ENCODE data around the gene NSA2. TPM values are rescaled to one million over a fixed set of nuclear protein-coding genes. Genes with fewer than 3 reads are reported as not detected.

Gene NSA2
- total RNA-seq, 2 experiments from 2014 or later, result 129 to 142 TPM

DNA sequence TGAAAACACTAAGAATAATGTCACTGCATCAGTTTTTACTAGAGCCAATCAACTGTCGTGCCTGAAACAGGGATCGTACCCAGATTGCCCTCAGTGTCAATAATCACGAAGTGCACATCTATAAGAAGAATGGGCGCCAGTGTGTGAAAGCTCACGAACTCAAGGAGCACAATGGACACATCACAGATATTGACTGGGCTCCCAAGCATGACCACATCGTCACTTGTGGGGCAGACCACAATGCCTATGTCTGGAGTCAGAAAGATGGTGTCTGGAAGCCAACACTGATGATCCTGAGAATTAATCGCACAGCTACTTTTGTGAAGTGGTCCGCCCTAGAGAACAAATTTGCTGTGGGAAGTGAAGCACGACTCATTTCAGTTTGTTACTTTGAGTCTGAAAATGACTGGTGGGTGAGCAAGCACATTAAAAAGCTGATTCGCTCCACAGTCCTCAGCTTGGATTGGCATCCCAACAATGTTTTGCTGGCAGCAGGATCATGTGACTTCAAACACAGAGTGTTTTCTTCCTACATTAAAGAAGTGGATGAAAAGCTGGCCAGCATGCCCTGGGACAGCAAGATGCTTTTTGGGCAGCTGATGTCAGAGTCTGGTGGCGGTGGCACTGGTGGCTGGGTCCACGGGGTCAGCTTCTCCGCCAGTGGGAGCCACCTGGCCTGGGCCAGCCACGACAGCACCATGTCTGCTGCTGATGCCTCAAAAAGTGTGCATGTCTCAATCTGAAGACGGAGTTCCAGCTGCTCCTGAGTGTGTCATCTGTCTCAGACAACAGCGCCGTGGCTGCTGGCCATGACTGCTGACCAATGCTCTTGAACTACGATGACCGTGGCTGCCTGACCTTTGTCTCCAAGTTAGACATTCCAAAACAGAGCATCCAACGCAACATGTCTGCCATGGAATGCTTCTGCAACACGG lies 32.2 kb downstream of the NSA2 start:
- TF ChIP-seq, protein P1, sequence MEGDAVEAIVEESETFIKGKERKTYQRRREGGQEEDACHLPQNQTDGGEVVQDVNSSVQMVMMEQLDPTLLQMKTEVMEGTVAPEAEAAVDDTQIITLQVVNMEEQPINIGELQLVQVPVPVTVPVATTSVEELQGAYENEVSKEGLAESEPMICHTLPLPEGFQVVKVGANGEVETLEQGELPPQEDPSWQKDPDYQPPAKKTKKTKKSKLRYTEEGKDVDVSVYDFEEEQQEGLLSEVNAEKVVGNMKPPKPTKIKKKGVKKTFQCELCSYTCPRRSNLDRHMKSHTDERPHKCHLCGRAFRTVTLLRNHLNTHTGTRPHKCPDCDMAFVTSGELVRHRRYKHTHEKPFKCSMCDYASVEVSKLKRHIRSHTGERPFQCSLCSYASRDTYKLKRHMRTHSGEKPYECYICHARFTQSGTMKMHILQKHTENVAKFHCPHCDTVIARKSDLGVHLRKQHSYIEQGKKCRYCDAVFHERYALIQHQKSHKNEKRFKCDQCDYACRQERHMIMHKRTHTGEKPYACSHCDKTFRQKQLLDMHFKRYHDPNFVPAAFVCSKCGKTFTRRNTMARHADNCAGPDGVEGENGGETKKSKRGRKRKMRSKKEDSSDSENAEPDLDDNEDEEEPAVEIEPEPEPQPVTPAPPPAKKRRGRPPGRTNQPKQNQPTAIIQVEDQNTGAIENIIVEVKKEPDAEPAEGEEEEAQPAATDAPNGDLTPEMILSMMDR (IDR thresholded peaks at IDR 0.05), result no peak
- Mint-ChIP-seq H3K4me3 (no peak overlapping the region), H3K4me1 (ENCODE audit: low read depth) (no peaks in the 10 kb centered on the region), H3K36me3 (ENCODE audit: low read depth) (peaks cover 11% of the 10 kb centered on the region), H3K27ac (no peak overlapping the region), H3K27me3 (no peaks in the 10 kb centered on the region), H3K9me3 (no peaks in the 10 kb centered on the region)
- CTCF ChIA-PET, result no interaction called here
- DNase-seq (no peak), ATAC-seq (no peak)
- POLR2A ChIA-PET, result interaction anchor here (1.1 kb wide), 1 partner anchor 9 kb away, joined by 3 read pairs; no protein-coding TSS in a partner anchor
- intact Hi-C loops (cut with micrococcal nuclease), result no loop called here

DNA sequence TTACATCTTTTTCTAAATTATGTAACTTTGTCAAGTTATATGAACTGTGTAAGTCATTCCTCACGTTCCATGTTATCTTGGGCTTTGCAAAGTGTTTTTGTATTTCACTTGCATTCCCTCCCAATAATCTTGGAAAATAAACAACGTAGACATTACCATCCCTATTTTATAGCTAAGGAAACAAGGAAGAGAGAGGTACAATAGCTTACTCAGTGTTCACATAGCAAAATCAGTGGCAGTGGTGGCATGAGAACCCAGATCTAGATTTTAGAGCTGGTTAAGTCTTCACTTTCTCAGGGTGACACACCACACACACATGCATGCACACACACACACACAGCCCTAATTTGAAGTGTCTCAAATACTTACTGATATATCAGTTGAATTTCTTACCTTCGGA lies 34.1 kb downstream of the NSA2 start:
- Mint-ChIP-seq H3K4me1 (ENCODE audit: low read depth) (no peaks in the 10 kb centered on the region), H3K36me3 (ENCODE audit: low read depth) (peaks cover 9% of the 10 kb centered on the region), H3K9me3 (no peaks in the 10 kb centered on the region), H3K27ac (no peak overlapping the region), H3K27me3 (no peaks in the 10 kb centered on the region), H3K4me3 (no peak overlapping the region)
- no peak for ATAC-seq
- intact Hi-C loops (cut with micrococcal nuclease), result no loop called here
- ChIA-PET CTCF (no interaction called here), POLR2A (no interaction called here)
- TF ChIP-seq, protein P1 (IDR thresholded peaks at IDR 0.05), result no peak
- no peak for DNase-seq

DNA sequence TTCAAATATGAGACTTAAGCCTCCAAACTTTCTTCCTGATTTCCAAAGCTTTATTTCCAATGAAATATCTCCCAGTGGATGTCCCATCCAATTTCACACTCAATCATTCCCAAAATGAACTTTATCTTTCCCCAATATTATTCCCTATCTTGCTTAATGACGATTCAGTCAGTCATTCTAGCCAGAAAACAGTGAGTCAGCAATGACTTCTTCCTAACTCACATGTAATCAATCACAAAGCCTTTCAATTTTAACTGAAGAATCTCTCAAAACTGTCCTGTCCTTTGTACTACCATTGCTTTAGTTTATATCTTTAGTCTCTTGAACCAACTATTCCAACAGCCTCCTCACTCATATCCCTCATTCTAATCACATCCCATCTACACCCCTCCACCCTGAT lies 34.9 kb downstream of the NSA2 start:
- peaks cover 9% of the 10 kb centered on the region for H3K36me3 Mint-ChIP-seq (ENCODE audit: low read depth)
- no peak overlapping the region for H3K4me3 Mint-ChIP-seq
- peak overlapping the region; percentile 5 for H3K27ac Mint-ChIP-seq
- no peak for DNase-seq
- no peaks in the 10 kb centered on the region for H3K27me3 Mint-ChIP-seq
- ChIA-PET POLR2A (no interaction called here), CTCF (no interaction called here)
- TF ChIP-seq, protein P1 (IDR thresholded peaks at IDR 0.05), result no peak
- H3K4me1 Mint-ChIP-seq (ENCODE audit: low read depth), result no peaks in the 10 kb centered on the region
- no peaks in the 10 kb centered on the region for H3K9me3 Mint-ChIP-seq
- ATAC-seq, result no peak
- intact Hi-C loops (cut with micrococcal nuclease), result no loop called here

DNA sequence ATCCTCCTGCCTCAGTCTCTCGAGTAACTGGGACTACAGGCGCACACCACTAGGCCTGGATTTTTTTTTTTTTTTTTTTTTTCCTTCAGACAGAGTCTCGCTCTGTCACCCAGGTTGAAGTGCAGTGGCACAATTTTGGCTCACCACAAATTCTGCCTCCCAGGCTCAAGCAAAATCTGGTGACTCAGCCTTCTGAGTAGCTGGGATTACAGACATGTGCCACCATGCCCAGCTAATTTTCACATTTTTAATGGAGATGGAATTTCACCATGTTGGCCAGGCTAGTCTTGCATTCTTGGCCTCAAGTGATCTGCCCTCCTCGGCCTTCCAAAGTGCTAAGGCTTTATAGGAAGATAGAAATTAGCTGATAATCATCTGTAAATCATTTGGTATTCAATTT lies 43.9 kb downstream of the NSA2 start:
- Mint-ChIP-seq H3K9me3 (no peaks in the 10 kb centered on the region), H3K4me1 (ENCODE audit: low read depth) (peaks cover 2% of the 10 kb centered on the region), H3K27ac (no peak overlapping the region), H3K27me3 (no peaks in the 10 kb centered on the region), H3K4me3 (no peak overlapping the region), H3K36me3 (ENCODE audit: low read depth) (no peaks in the 10 kb centered on the region)
- ChIA-PET POLR2A (no interaction called here), CTCF (no interaction called here)
- TF ChIP-seq, protein P1 (IDR thresholded peaks at IDR 0.05), result no peak
- ATAC-seq (no peak), DNase-seq (no peak)
- intact Hi-C loops (cut with micrococcal nuclease), result no loop called here

DNA sequence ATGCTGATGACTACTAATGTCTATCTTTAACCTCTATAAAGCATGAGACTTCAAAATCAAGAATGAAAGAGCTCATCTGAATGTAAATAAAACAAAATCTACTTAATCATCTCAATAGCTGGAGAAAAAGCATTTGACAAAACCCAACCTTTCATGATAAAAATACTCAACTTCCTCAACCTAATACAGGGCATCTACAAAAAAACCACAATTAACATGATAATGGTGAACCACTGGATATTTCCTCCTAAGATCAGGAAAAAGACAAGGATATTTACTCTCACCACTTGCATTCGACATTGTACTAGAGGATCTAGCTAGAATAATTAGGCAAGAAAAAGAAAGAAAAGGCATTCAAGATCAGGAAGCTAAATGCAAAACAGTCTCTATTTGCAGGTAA lies 49.8 kb downstream of the NSA2 start:
- no peaks in the 10 kb centered on the region for H3K27me3 Mint-ChIP-seq
- H3K4me3 Mint-ChIP-seq, result no peak overlapping the region
- ATAC-seq (no peak), DNase-seq (no peak)
- H3K36me3 Mint-ChIP-seq (ENCODE audit: low read depth), result no peaks in the 10 kb centered on the region
- intact Hi-C loops (cut with micrococcal nuclease), result no loop called here
- no peaks in the 10 kb centered on the region for H3K9me3 Mint-ChIP-seq
- no peak overlapping the region for H3K27ac Mint-ChIP-seq
- TF ChIP-seq, protein P1 (IDR thresholded peaks at IDR 0.05), result no peak
- CTCF ChIA-PET, result interaction anchor here (0.8 kb wide), 1 partner anchor 10 kb away, joined by 3 read pairs; no protein-coding TSS in a partner anchor
- H3K4me1 Mint-ChIP-seq (ENCODE audit: low read depth), result peaks cover 16% of the 10 kb centered on the region
- POLR2A ChIA-PET, result no interaction called here
